HT-29 (cell line): Measurements from ENCODE around the gene HSPA9. TPM values are rescaled to one million over a fixed set of nuclear protein-coding genes. Genes with fewer than 3 reads are reported as not detected.
A peak's percentile ranks its signal among the peaks of the same experiment; 100 is the strongest.

Experiments
- DNase-seq: peaks from one replicate; pipeline ENCODE4 v3.0.0-alpha.2; 2015; ENCODE audit warnings: low spot score
- total RNA-seq: library from RNA; depleted of rRNA; stranded (reverse); fragments of >200 nt; shearing (Covaris generic); gene quantifications from 2 replicates; pipeline ENCODE4 v1.2.3, GENCODE V29; 2014; rRNA removed

The HSPA9 gene
- total RNA-seq, result 300 and 305 TPM in 2 replicates

DNA sequence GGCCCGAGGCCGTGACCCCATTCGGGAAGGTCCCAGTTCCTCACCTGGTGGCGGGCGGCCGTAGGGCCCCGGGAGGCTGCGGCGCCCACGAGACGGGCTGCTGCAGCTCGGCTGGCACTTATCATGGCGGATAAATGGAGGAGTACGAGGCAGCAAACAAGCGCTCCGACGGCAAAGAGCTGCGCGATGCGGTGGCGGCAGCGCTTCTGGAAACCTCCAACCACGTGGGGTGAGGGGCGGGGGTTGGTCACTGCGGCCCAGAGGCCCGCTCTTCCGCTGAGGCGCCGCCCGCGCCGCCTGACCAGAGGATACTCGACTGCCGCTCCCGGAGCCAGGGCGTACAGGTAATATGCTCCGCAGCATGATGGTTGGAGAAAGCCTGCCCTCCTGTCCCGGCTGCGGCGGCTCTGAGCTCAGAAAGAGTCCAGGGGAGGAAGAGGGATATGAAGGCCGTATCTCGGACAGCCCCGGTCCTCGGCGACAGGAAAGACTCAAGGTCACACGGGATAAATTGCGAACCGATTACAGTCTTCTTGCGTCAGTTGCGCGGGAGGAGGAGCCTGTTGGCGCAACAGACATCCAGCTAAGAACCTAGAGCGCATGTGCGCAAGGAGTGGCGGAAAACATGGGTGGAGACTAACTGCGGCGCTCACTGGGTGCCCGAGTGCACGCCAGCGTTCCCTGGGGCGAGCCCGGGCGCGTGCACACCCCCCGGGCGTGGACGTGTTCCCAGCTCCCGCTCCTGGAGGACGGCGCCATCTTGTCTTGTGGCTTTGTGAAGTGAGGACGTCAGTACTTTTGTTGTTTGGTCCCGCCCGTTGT, at the start of gene HSPA9:
Gene HSPA9 (minus strand): TSS at position 208 of the 822 bp plus-strand sequence. CDS start 83 bp downstream, at position 125.
- peak; percentile 99 for DNase-seq

DNA sequence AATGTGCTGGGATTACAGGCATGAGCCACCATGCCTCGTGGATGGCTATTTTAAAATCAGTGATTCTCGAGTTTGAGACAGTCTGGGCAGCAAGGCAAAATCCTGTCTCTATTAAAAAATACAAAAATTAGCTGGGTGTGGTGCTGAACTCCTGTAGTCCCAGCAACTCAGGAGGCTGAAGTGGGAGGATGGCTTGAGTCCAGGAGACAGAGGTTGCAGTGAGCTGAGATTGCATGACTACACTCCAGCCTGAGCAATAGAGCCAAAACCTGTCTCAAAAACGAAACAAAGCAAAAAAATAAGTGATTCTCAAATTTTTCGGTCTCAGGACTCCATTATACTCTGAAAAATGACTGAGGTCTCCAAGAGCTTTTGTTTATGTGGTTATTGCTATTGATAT, 47.9 kb upstream of the HSPA9 start:
- no peak for DNase-seq

DNA sequence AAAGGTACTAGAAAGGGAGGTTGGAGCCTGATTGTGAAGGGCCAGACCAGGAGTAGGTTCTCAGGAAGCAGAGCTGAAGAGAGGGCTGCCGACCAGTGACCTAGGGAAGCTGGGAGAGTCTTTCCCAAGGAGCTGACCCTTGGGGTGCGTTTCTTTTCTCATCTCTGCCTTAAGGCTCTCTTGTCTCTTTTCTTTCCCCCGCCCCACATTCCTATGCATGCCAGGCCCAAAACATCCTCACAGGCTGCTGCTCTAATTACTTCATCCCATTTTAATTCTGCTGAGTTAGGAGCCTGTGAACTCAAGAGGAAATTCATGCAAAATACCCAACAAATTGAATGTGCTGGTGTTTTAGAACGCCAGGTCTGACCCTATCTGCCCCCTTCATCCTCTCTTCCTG, 46.9 kb upstream of the HSPA9 start:
- DNase-seq, result no peak

DNA sequence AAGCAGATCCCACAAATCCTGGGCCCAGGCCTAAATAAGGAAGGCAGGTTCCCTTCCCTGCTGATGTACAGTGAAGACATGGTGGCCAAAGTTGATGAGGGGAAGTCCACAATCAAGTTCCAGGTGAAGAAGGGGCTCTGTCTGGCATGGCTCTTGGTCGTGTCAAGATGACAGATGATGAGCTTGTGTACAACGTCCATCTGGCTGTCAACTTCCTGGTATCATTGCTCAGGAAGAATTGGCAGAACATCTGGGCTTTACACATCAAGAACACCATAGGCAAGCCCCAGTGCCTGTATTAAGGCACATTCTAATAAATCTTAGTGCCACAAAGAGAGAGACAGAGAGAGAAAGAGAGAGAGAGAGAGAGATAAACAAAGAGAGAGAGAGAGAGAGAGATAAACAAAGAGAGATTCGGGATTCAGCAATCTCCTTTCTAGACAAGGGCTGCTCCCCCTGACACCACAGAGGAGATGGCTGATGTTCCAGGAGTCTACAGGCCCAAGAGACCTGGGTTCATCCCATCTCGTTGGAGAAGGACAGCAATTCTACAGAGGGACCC, 45.5 kb upstream of the HSPA9 start:
- DNase-seq, result no peak

DNA sequence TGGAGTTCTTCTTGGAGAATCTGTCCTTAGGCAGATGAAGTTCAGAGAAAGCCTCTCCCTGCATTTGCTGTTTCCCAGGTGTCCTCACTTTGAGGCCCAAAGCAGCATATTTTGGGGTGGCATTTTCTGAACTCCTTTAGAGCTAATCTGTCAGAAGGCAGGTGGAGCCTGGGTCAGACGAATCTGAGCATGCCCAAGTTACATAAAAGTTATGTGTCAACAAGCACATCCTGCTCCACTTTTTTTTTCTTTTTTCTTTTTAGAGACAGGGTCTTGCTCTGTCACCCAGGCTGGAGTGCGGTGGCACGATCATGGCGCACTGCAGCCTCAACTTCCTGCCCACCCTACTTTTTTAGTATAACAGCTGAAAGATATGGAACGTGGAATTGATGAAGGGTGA, 41.3 kb upstream of the HSPA9 start:
- DNase-seq, result no peak

DNA sequence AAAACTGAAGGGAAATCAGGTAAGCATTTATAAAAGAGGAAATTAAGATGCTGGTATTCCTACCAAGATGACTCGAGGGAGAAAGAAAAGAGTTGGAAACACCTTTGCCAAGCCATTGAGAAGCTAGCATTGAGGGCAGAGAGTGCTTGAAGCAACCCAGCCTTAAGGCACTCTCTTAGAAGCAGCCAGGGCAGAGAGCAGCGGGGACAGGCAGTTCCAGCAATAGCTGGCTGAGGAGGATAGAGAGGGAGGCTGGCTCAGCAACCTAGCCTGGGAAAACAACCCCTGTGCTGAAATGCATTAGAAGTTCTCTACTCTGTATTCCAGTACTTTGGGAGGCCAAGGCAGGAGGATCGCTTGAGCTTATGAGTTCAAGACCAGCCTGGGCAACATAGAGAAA, 40.3 kb upstream of the HSPA9 start:
- no peak for DNase-seq

DNA sequence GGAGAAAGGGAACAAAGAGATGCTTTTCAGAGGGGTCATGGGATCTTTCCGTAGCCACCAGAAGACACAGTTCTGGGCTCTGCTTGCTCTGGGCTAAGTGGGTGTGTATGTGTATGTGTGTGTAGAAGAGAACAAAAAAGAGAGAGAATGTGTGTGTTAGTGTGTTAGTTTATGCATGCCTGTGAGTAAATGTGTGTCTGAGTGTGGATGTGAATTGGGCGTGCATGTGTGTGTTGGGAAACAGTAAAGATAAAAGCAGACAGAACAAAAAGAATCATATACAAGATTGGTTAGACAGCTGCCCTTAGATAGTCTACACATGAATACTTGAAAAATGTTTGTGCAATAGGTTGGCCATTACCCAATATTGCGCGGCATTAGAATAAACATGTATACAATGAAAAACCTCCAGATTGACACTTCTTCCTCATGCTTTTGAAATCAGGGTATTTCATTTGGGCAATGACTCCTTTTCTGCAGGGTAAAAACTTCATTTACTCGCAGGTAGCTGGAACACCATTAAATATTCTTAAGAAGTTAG, 36.5 kb upstream of the HSPA9 start:
- DNase-seq, result no peak

DNA sequence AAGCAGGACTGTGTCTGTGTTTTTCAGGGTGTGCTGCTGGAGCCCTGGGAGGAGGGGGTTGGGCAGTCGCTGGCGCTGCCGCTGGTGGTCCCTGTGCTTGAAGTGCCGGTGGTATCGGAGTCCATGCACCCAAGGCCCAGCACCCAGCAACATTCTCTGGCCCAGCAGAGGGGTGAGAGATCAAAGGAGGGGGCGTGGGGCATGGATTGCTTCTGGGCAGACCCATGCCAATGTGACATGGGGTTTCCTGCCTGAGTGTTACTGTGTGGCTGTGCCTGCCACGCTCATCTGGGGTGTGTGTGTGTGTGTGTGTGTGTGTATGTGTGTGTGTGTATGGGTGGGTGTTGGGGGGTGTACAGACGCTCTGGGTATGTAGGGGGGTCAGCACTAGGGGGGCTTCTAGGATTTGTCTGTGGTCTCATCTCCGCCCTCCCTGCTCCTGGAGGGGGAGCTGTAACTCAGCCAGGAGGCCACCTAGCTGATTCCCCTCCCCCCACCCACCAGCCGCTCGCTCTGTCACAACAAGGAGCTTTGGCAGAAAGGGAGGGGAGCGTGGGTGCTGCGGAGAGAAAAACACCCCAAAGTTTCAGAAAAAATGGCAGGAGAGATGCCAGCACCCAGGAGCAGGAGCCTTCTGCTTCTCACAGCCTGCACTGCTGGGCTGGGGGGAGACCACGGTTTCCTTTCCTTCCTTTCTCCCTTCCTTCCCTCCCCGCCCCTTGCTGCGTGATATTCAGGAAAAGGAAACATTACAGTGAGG, 35.9 kb upstream of the HSPA9 start:
- DNase-seq, result no peak

GRCh38 chr5:138610415-138610917, 35.3 kb upstream of the HSPA9 start:
- no peak for DNase-seq

GRCh38 chr5:138606378-138607064, 31.3 kb upstream of the HSPA9 start:
- DNase-seq, result no peak

DNA sequence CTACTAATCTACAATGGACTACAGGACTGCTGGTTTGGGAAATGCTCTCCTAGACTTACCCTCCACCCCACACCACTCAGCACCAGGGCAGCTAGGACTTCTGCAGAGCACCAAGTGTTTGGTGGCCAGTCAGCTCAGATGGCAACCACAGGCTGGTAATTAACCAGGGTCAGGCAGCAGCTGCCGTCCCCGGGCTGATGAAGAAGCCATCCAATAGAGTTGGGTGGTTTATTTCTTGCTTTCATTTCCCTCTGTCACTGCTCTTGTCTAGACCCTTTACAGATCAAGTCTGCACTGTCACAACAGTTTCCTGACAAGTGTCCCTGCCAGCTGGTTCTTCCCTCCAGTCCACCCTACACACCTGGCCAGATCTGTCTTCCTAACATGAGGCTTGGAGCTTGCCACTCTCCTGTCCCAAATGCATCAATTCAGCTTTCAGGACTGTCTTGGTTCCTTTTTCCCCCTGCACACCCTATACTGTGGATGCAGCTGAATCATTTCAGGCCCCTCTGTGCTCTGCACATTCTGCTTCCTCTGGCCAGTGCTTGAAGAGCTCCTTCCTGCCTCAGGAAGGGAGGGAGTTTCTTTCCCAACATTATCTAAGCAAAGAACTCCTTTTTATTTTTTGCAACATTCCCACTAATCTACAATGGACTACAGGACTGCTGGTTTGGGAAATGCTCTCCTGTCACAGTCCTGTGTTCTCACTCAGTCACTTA, 30.2 kb upstream of the HSPA9 start:
- DNase-seq, result no peak

DNA sequence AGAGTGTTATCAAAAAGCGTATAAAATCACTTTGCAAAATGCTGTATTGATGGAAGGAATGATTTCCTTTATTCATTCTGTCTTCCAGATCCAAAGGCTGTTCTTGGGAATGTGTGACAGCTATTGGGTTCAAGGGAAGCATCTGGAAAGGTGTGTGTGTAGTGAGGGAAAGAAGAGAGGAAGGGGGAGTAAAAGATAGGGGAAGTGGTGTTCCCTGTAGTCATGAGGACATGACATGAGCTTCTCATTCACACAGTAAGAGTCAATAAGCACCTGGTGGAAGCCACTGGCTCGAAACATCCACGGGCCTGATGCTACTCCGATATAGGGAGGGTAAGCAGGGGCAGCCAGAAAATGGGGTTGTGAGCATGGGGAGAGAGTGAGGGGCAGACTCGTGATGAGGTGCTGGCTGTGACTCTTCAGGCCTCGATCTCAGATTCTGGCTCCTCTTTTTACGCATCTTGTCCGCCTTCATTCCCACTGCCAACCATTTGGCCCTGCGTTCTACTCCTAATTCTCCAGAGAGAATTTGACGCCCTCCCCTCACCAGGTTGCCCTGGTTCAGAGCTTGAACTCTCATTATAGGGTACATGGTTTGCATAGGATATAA, 29.1 kb upstream of the HSPA9 start:
- no peak for DNase-seq

GRCh38 chr5:138603249-138603920, 28.2 kb upstream of the HSPA9 start:
- DNase-seq, result no peak

DNA sequence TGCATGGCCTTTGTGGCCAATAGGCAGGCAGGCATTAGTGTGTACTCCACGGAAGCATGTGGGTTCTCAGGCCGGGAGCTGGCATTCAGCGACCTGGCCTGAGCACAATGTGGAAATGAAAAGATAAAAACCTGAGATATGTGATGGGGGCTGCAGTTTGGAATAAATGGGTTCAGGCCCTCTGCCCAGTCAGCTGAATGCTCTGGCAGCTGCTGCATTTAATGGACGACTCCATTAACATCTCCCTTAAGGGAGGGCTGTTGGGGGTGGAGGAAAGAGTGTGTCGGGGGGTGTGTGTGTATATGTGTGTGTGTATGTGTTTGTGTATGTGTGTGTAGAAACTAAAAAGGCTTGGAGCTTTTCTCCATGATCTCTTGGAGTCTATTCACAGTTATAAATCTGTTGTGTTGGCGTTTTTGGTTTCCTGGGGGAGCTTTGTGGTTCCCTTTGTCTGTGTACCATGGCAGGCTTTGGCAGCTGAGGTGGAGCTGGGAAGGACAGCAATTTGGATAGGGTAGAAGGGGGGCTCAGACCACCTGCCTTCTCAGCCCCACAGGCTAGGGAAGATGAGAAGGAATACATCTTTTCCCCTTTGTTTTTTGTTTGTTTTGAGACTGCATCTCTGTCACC, 27.3 kb upstream of the HSPA9 start:
- no peak for DNase-seq

DNA sequence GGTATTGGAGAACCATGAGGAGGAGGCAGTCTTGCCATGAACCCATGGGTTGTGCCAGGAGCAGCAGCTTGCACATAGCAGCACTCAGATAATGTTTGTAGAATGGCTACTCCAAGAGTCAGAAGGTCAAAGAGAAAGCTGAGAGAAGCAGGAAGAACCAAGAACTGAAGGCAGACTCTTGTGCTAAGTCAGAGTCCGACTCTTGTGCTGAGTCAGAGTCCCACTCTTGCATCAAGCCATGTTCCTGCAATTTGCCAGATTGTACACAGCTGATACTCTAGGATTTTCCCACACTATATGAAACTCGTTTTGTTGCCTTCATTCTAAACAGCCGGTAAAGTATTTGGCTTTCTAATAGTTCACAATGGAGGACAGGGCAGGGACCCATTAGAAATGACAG, 26.2 kb upstream of the HSPA9 start:
- DNase-seq, result no peak

DNA sequence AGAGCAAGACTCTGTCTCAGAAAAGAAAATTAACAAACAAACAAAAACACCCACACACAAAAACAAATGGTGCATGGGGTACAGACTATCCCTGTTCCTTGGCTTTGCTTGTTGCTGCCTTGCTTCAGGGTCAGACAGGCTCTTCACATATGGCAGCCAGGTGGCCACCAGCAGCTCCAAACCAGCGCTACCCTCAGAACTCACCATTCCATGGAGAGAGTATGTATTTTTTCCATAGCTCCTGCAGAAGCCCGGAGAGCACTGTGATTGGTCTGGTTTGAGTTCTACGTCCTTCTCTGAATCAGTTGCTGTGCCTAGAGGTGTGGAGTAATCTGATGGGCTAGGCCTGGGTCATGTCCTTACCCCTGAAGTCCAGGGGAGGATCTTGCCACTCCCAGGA, 25.2 kb upstream of the HSPA9 start:
- DNase-seq, result no peak

DNA sequence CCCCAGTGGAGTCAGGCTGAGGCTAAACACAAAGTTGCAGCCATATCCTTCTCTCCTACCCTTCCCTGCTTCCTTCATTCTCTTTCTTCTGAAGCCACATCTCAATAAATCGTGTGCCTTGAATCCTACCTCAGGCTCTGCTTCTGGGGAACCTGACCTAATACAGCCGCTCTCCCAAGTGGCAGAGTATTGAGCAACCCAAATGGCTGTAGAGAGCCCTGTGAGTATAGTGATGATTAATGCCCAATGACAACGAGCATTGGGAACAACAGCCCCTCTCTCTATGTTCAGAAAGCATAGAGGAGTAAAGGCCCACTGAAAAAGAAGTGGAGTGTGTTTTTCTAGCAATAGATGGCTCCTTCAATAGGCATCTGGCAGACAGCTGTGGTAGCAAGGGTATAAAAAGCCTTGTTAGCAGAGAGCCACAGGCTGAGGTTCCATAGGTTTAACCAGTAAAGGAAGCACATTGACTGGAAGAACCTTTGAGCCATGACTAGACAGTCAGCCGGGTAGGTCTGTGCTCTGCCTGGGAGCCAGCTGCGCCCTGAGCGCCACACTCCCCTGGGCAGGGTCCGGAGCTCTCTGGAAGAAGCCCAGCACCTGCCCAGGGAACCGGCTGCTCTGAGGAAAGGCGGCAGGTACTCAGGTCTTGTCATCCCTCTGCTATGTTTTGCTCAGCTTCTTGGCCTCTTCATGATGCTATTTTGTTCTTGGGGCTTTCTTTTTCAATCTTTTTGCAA, 22.6 kb upstream of the HSPA9 start:
- no peak for DNase-seq

GRCh38 chr5:138596105-138596881, 21.1 kb upstream of the HSPA9 start:
- no peak for DNase-seq
